DOHH2 (cell line): ENCODE measurements around the gene LEKR1.

Source experiments
- CTCF ChIP-seq: fragments of 200-600 bp; sonication (generic); IDR thresholded peaks from one replicate; pipeline ENCODE4 v1.5.1; 2014; ENCODE audit warnings: antibody characterized with exemption, mild to moderate bottlenecking, low read depth, low read length; ENCODE audit not compliant: poor library complexity, severe bottlenecking
- EZH2phosphoT487 ChIP-seq: fragments of 200-600 bp; sonication (generic); IDR thresholded peaks from 2 replicates; pipeline ENCODE4 v1.6.1; 2017; ENCODE audit warnings: borderline replicate concordance, mild to moderate bottlenecking, antibody characterized with exemption, low read length, moderate library complexity, mixed read lengths

- TF ChIP-seq CTCF (no peak), EZH2phosphoT487 (no peak)
Measured at GRCh38 chr3:157040456-157040855, 214.3 kb downstream of the LEKR1 start.
